ENCODE results near the gene ZNF318. TPM values are rescaled to one million over a fixed set of nuclear protein-coding genes. Genes with fewer than 3 reads are reported as not detected.
"Not testable (repeated sequence)": the region's sequence is repeated elsewhere in the genome, so short reads cannot be mapped to it uniquely, and the experiment has no call there.

ZNF318 gene
- total RNA-seq, 1 donor from 2014 or later = 4.4 TPM

DNA sequence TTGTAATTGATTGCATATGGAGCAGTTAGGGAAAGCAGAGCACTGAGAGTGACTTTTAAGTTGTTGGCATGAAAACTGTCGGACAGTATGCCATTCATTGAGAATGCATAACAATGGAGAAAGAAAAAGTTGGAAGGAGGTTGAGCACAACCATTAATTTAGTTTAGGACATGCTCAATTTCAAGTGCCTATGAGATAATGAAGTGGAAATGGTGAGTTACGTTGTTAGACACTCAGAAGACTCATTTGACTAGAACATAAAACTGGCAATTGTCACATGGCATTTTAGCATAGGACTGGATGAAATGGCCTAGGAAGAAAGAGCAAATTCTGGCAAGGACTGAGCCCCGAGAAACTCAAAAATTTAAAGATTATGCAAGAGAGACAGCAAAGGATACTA is 22.0 kb downstream of the ZNF318 start:
- intact Hi-C loops (cut with DNase I) = no loop called here
- Histone ChIP-seq H3K27me3 (no peaks in the 10 kb centered on the region), H3K4me3 (no peak overlapping the region), H3K27ac (no peak overlapping the region), H3K36me3 (peaks cover 38 to 77% of the 10 kb centered on the region in 2 donors), H3K9me3 (no peaks in the 10 kb centered on the region), H3K4me1 (no peaks in the 10 kb centered on the region)
- no peak for DNase-seq (ENCODE audit: low spot score in 2 of 2)
- TF ChIP-seq, protein P1, sequence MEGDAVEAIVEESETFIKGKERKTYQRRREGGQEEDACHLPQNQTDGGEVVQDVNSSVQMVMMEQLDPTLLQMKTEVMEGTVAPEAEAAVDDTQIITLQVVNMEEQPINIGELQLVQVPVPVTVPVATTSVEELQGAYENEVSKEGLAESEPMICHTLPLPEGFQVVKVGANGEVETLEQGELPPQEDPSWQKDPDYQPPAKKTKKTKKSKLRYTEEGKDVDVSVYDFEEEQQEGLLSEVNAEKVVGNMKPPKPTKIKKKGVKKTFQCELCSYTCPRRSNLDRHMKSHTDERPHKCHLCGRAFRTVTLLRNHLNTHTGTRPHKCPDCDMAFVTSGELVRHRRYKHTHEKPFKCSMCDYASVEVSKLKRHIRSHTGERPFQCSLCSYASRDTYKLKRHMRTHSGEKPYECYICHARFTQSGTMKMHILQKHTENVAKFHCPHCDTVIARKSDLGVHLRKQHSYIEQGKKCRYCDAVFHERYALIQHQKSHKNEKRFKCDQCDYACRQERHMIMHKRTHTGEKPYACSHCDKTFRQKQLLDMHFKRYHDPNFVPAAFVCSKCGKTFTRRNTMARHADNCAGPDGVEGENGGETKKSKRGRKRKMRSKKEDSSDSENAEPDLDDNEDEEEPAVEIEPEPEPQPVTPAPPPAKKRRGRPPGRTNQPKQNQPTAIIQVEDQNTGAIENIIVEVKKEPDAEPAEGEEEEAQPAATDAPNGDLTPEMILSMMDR (IDR thresholded peaks at IDR 0.05) = no peak

DNA sequence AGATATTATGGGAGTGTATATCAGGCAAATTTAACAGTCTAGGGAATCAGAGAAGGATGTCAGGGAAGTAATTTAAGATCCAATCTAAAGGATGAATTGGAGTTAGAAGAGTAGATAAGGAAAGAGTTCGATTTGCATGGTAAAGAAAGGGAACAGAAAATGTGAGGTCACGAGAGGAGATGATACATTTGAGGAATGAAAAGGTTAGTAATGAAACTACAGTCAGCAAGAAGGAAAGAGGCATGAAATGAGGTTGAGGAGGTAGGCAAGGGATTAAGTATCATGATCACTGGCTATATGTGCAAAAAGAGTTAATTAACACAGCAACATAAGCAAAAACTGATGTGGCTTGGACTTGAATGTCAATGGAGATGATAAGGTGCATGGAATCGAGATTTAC is 22.4 kb downstream of the ZNF318 start:
- H3K27ac ChIP-seq = no peak overlapping the region
- H3K4me3 ChIP-seq = no peak overlapping the region
- TF ChIP-seq, protein P1 (IDR thresholded peaks at IDR 0.05) = no peak
- intact Hi-C loops (cut with DNase I) = no loop called here
- H3K36me3 ChIP-seq = peaks cover 40 to 77% of the 10 kb centered on the region in 2 donors
- no peaks in the 10 kb centered on the region for H3K4me1 ChIP-seq
- no peaks in the 10 kb centered on the region for H3K9me3 ChIP-seq
- H3K27me3 ChIP-seq = no peaks in the 10 kb centered on the region
- DNase-seq (ENCODE audit: low spot score in 2 of 2) = no peak

DNA sequence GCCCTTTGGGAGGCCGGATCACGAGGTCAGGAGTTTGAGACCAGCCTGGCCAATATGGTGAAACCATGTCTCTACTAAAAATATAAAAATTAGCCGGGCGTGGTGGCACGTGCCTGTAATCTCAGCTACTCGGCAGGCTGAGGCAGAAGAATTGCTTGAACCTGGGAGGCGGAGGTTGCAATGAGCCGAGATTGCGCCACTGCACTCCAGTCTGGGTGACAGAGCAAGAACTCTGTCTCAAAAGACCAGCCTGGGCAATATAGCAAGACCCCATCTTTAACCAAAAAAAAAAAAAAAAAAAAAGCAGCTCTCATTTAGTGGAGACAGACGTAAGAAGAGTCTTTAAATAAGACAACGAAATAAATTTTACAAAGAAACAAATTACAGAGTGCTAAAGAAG is 23.2 kb downstream of the ZNF318 start:
- H3K36me3 ChIP-seq = peaks cover 45 to 76% of the 10 kb centered on the region in 2 donors
- intact Hi-C loops (cut with DNase I); H3K27me3 ChIP-seq; H3K9me3 ChIP-seq; DNase-seq (ENCODE audit: low spot score in 2 of 2); H3K27ac ChIP-seq; H3K4me1 ChIP-seq; H3K4me3 ChIP-seq: not testable (repeated sequence)

- TF ChIP-seq, protein P1 (IDR thresholded peaks at IDR 0.05) = no peak
- H3K27ac ChIP-seq = no peak overlapping the region
- H3K4me3 ChIP-seq = no peak overlapping the region
- H3K36me3 ChIP-seq = peaks cover 50 to 64% of the 10 kb centered on the region in 2 donors
- H3K9me3 ChIP-seq = no peaks in the 10 kb centered on the region
- intact Hi-C loops (cut with DNase I) = no loop called here
- no peak for DNase-seq (ENCODE audit: low spot score in 2 of 2)
- no peaks in the 10 kb centered on the region for H3K4me1 ChIP-seq
- no peaks in the 10 kb centered on the region for H3K27me3 ChIP-seq
Observed at GRCh38 chr6:43339168-43339567, 30.3 kb downstream of the ZNF318 start.

- no peak for DNase-seq (ENCODE audit: low spot score in 2 of 2)
- Histone ChIP-seq H3K27ac (no peak overlapping the region), H3K36me3 (peaks cover 46 to 59% of the 10 kb centered on the region in 2 donors), H3K9me3 (no peaks in the 10 kb centered on the region), H3K4me3 (no peak overlapping the region), H3K27me3 (no peaks in the 10 kb centered on the region), H3K4me1 (no peaks in the 10 kb centered on the region)
- TF ChIP-seq, protein P1 (IDR thresholded peaks at IDR 0.05) = no peak
- intact Hi-C loops (cut with DNase I) = no loop called here
Observed at GRCh38 chr6:43338243-43338642, 31.2 kb downstream of the ZNF318 start.

- intact Hi-C loops (cut with DNase I) = no loop called here
- TF ChIP-seq, protein P1 (IDR thresholded peaks at IDR 0.05) = no peak
- H3K4me3 ChIP-seq = no peak overlapping the region
- DNase-seq (ENCODE audit: low spot score in 2 of 2) = no peak
- H3K27me3 ChIP-seq = no peaks in the 10 kb centered on the region
- no peaks in the 10 kb centered on the region for H3K4me1 ChIP-seq
- peaks cover 35 to 42% of the 10 kb centered on the region in 2 donors for H3K36me3 ChIP-seq
- H3K9me3 ChIP-seq = no peaks in the 10 kb centered on the region
- no peak overlapping the region for H3K27ac ChIP-seq
Observed at GRCh38 chr6:43336382-43336781, 33.1 kb downstream of the ZNF318 start.
